Neural cell (in vitro differentiated cells): ENCODE data around the gene BSX.

Source experiments
- CTCF ChIP-seq: fragments of 450-650 bp; IDR thresholded peaks from 2 replicates; pipeline ENCODE4 v1.5.1; 2014; ENCODE audit warnings: antibody characterized with exemption, mild to moderate bottlenecking, moderate library complexity; ENCODE audit not compliant: poor library complexity, severe bottlenecking
- EZH2 ChIP-seq: fragments of 200-600, 300-800 bp; shearing (Covaris generic), sonication (generic); IDR thresholded peaks from 2 replicates; pipeline ENCODE4 v1.6.1; 2014; ENCODE audit warnings: antibody characterized with exemption, low read length, borderline replicate concordance, mild to moderate bottlenecking; ENCODE audit not compliant: insufficient read depth, poor library complexity, severe bottlenecking
- MXI1 ChIP-seq: fragments of 450-650 bp; conservative IDR thresholded peaks from 2 replicates; pipeline ENCODE4 v1.6.1; 2014; ENCODE audit warnings: antibody characterized with exemption, mild to moderate bottlenecking; ENCODE audit not compliant: poor library complexity, severe bottlenecking
- POLR2AphosphoS5 ChIP-seq: IDR thresholded peaks from 2 replicates; pipeline ENCODE4 v1.6.1; 2012
- RAD21 ChIP-seq: fragments of 450-650 bp; conservative IDR thresholded peaks from 2 replicates; pipeline ENCODE4 v1.6.1; 2014; ENCODE audit warnings: antibody characterized with exemption, mild to moderate bottlenecking, moderate library complexity
- REST ChIP-seq: IDR thresholded peaks from 2 replicates; pipeline ENCODE4 v1.6.1; 2012; ENCODE audit warnings: borderline replicate concordance
- SMC3 ChIP-seq: fragments of 450-650 bp; conservative IDR thresholded peaks from 2 replicates; pipeline ENCODE4 v1.6.1; 2014; ENCODE audit warnings: antibody characterized with exemption, mild to moderate bottlenecking, moderate library complexity; ENCODE audit not compliant: poor library complexity

- TF ChIP-seq CTCF: no peak
- TF ChIP-seq RAD21: no peak
- TF ChIP-seq EZH2: peak; percentile 84
- TF ChIP-seq SMC3: no peak
- TF ChIP-seq REST: no peak
- no peak for TF ChIP-seq MXI1
- no peak for TF ChIP-seq POLR2AphosphoS5
Observed at GRCh38 chr11:122977470-122978298, 4.0 kb downstream of the BSX start.
